ENCODE measurements around the gene RAD23B.

Gene RAD23B

GRCh38 chr9:107274096-107274495 is 9.0 kb upstream of the RAD23B start:
- Histone ChIP-seq H3K4me2 (ENCODE audit: low read length, poor library complexity, severe bottlenecking) (no peak overlapping the region), H2AK5ac (ENCODE audit: low read length, severe bottlenecking) (peak overlapping the region; percentile 81), H2BK15ac (ENCODE audit: low read depth, poor library complexity, severe bottlenecking) (peak overlapping the region; percentile 86), H2BK5ac (ENCODE audit: low read depth, low read length, poor library complexity, severe bottlenecking) (no peak overlapping the region), H3K36me3 (ENCODE audit: control insufficient read depth in 1 of 2, insufficient read depth in 2 of 2, low read depth in 1 of 2, low read length in 2 of 2) (no peaks in the 10 kb centered on the region), H2BK120ac (ENCODE audit: low read depth, low read length) (peak overlapping the region; percentile 73), H3K9me3 (ENCODE audit: control insufficient read depth, low read length) (no peaks in the 10 kb centered on the region), H4K91ac (ENCODE audit: low read length) (peak overlapping the region; percentile 15), H3K18ac (ENCODE audit: low read depth in 1 of 2, low read length in 2 of 2) (peak overlapping the region; percentile 61 to 83), H3K79me1 (replicated peaks; ENCODE audit: low read length, poor library complexity, severe bottlenecking) (no peaks in the 10 kb centered on the region), H3K27me3 (ENCODE audit: control insufficient read depth in 1 of 2, insufficient read depth in 1 of 2, low read length in 2 of 2) (no peaks in the 10 kb centered on the region), H2AFZ (ENCODE audit: low read depth, low read length) (no peak overlapping the region), H3K4me1 (ENCODE audit: control insufficient read depth, insufficient read depth, low read depth, low read length) (peaks cover 4% of the 10 kb centered on the region), H3K23ac (ENCODE audit: low read length in 2 of 2) (no peak overlapping the region), H4K8ac (ENCODE audit: low read length) (peak overlapping the region; percentile 24), H3K4ac (ENCODE audit: low read depth in 1 of 2, low read length in 2 of 2) (peak overlapping the region in 1 of 2 experiments; percentile 61), H3K14ac (ENCODE audit: low read length in 2 of 2) (no peak overlapping the region), H3K4me3 (ENCODE audit: insufficient read depth in 1 of 2, low read depth in 1 of 2, low read length in 2 of 2) (no peak overlapping the region), H3K27ac (ENCODE audit: low read length, poor library complexity, severe bottlenecking) (peak overlapping the region; percentile 87), H2BK12ac (ENCODE audit: low read length in 2 of 2) (peak overlapping the region; percentile 89 to 94), H3K9ac (ENCODE audit: low read length) (no peak overlapping the region)
- no peak for DNase-seq
- WGBS = 19% methylated on average over 1 of the region's 1 CpG

- Histone ChIP-seq H3K27me3 (ENCODE audit: control insufficient read depth in 1 of 2, insufficient read depth in 1 of 2, low read length in 2 of 2) (no peaks in the 10 kb centered on the region), H3K9me3 (ENCODE audit: control insufficient read depth, low read length) (no peaks in the 10 kb centered on the region), H4K91ac (ENCODE audit: low read length) (peak overlapping the region; percentile 81), H3K4me2 (ENCODE audit: low read length, poor library complexity, severe bottlenecking) (no peak overlapping the region), H3K36me3 (ENCODE audit: control insufficient read depth in 1 of 2, insufficient read depth in 2 of 2, low read depth in 1 of 2, low read length in 2 of 2) (no peaks in the 10 kb centered on the region), H2BK5ac (ENCODE audit: low read depth, low read length, poor library complexity, severe bottlenecking) (no peak overlapping the region), H3K27ac (ENCODE audit: low read length, poor library complexity, severe bottlenecking) (peak overlapping the region; percentile 95), H2AFZ (ENCODE audit: low read depth, low read length) (no peak overlapping the region), H3K18ac (ENCODE audit: low read depth in 1 of 2, low read length in 2 of 2) (peak overlapping the region; percentile 85 to 88), H2BK120ac (ENCODE audit: low read depth, low read length) (no peak overlapping the region), H2BK15ac (ENCODE audit: low read depth, poor library complexity, severe bottlenecking) (no peak overlapping the region), H3K4me1 (ENCODE audit: control insufficient read depth, insufficient read depth, low read depth, low read length) (peaks cover 4% of the 10 kb centered on the region), H3K79me1 (replicated peaks; ENCODE audit: low read length, poor library complexity, severe bottlenecking) (no peaks in the 10 kb centered on the region), H4K8ac (ENCODE audit: low read length) (peak overlapping the region; percentile 55), H3K4ac (ENCODE audit: low read depth in 1 of 2, low read length in 2 of 2) (peak overlapping the region in 1 of 2 experiments; percentile 67), H2AK5ac (ENCODE audit: low read length, severe bottlenecking) (peak overlapping the region; percentile 97), H3K4me3 (ENCODE audit: insufficient read depth in 1 of 2, low read depth in 1 of 2, low read length in 2 of 2) (peak overlapping the region in 1 of 2 experiments; percentile 22), H3K23ac (ENCODE audit: low read length in 2 of 2) (no peak overlapping the region), H3K9ac (ENCODE audit: low read length) (peak overlapping the region; percentile 48), H2BK12ac (ENCODE audit: low read length in 2 of 2) (peak overlapping the region in 1 of 2 experiments; percentile 83), H3K14ac (ENCODE audit: low read length in 2 of 2) (peak overlapping the region in 1 of 2 experiments; percentile 65)
- 3% methylated on average over 4 of the region's 4 CpGs for WGBS
- peak; percentile 97 for DNase-seq
These were observed 8.1 kb upstream of the RAD23B start for GRCh38 chr9:107274953-107275422.

GRCh38 chr9:107275530-107275929 is 7.5 kb upstream of the RAD23B start:
- no peak overlapping the region for H3K18ac ChIP-seq (ENCODE audit: low read depth in 1 of 2, low read length in 2 of 2)
- H3K36me3 ChIP-seq (ENCODE audit: control insufficient read depth in 1 of 2, insufficient read depth in 2 of 2, low read depth in 1 of 2, low read length in 2 of 2) = no peaks in the 10 kb centered on the region
- peak overlapping the region in 1 of 2 experiments; percentile 78 for H2BK12ac ChIP-seq (ENCODE audit: low read length in 2 of 2)
- H2BK5ac ChIP-seq (ENCODE audit: low read depth, low read length, poor library complexity, severe bottlenecking) = no peak overlapping the region
- H3K9me3 ChIP-seq (ENCODE audit: control insufficient read depth, low read length) = no peaks in the 10 kb centered on the region
- peak overlapping the region in 1 of 2 experiments; percentile 22 for H3K4me3 ChIP-seq (ENCODE audit: insufficient read depth in 1 of 2, low read depth in 1 of 2, low read length in 2 of 2)
- no peak overlapping the region for H2BK120ac ChIP-seq (ENCODE audit: low read depth, low read length)
- peak overlapping the region; percentile 48 for H3K9ac ChIP-seq (ENCODE audit: low read length)
- 96% methylated on average over 2 of the region's 2 CpGs for WGBS
- H3K27me3 ChIP-seq (ENCODE audit: control insufficient read depth in 1 of 2, insufficient read depth in 1 of 2, low read length in 2 of 2) = no peaks in the 10 kb centered on the region
- no peak for DNase-seq
- H2BK15ac ChIP-seq (ENCODE audit: low read depth, poor library complexity, severe bottlenecking) = no peak overlapping the region
- peak overlapping the region; percentile 95 for H3K27ac ChIP-seq (ENCODE audit: low read length, poor library complexity, severe bottlenecking)
- H3K79me1 ChIP-seq (replicated peaks; ENCODE audit: low read length, poor library complexity, severe bottlenecking) = no peaks in the 10 kb centered on the region
- H4K8ac ChIP-seq (ENCODE audit: low read length) = no peak overlapping the region
- no peak overlapping the region for H3K23ac ChIP-seq (ENCODE audit: low read length in 2 of 2)
- no peak overlapping the region for H3K4ac ChIP-seq (ENCODE audit: low read depth in 1 of 2, low read length in 2 of 2)
- H3K4me2 ChIP-seq (ENCODE audit: low read length, poor library complexity, severe bottlenecking) = no peak overlapping the region
- H2AFZ ChIP-seq (ENCODE audit: low read depth, low read length) = no peak overlapping the region
- H2AK5ac ChIP-seq (ENCODE audit: low read length, severe bottlenecking) = peak overlapping the region; percentile 97
- H4K91ac ChIP-seq (ENCODE audit: low read length) = no peak overlapping the region
- H3K4me1 ChIP-seq (ENCODE audit: control insufficient read depth, insufficient read depth, low read depth, low read length) = peaks cover 4% of the 10 kb centered on the region
- H3K14ac ChIP-seq (ENCODE audit: low read length in 2 of 2) = no peak overlapping the region

GRCh38 chr9:107276966-107277710 is 5.9 kb upstream of the RAD23B start:
- no peak overlapping the region for H2BK120ac ChIP-seq (ENCODE audit: low read depth, low read length)
- H4K8ac ChIP-seq (ENCODE audit: low read length) = no peak overlapping the region
- no peak overlapping the region for H3K4me2 ChIP-seq (ENCODE audit: low read length, poor library complexity, severe bottlenecking)
- no peak overlapping the region for H2BK15ac ChIP-seq (ENCODE audit: low read depth, poor library complexity, severe bottlenecking)
- no peaks in the 10 kb centered on the region for H3K36me3 ChIP-seq (ENCODE audit: control insufficient read depth in 1 of 2, insufficient read depth in 2 of 2, low read depth in 1 of 2, low read length in 2 of 2)
- H3K18ac ChIP-seq (ENCODE audit: low read depth in 1 of 2, low read length in 2 of 2) = no peak overlapping the region
- no peak overlapping the region for H3K4ac ChIP-seq (ENCODE audit: low read depth in 1 of 2, low read length in 2 of 2)
- DNase-seq = no peak
- H3K14ac ChIP-seq (ENCODE audit: low read length in 2 of 2) = no peak overlapping the region
- peak overlapping the region; percentile 41 for H3K9ac ChIP-seq (ENCODE audit: low read length)
- no peak overlapping the region for H2BK5ac ChIP-seq (ENCODE audit: low read depth, low read length, poor library complexity, severe bottlenecking)
- no peak overlapping the region for H3K27ac ChIP-seq (ENCODE audit: low read length, poor library complexity, severe bottlenecking)
- H3K23ac ChIP-seq (ENCODE audit: low read length in 2 of 2) = no peak overlapping the region
- H3K79me1 ChIP-seq (replicated peaks; ENCODE audit: low read length, poor library complexity, severe bottlenecking) = no peaks in the 10 kb centered on the region
- no peak overlapping the region for H2BK12ac ChIP-seq (ENCODE audit: low read length in 2 of 2)
- no peak overlapping the region for H3K4me3 ChIP-seq (ENCODE audit: insufficient read depth in 1 of 2, low read depth in 1 of 2, low read length in 2 of 2)
- no peak overlapping the region for H2AK5ac ChIP-seq (ENCODE audit: low read length, severe bottlenecking)
- H4K91ac ChIP-seq (ENCODE audit: low read length) = no peak overlapping the region
- WGBS = 36% methylated on average over 1 of the region's 5 CpGs
- H3K4me1 ChIP-seq (ENCODE audit: control insufficient read depth, insufficient read depth, low read depth, low read length) = peaks cover 4% of the 10 kb centered on the region
- H2AFZ ChIP-seq (ENCODE audit: low read depth, low read length) = no peak overlapping the region
- no peaks in the 10 kb centered on the region for H3K27me3 ChIP-seq (ENCODE audit: control insufficient read depth in 1 of 2, insufficient read depth in 1 of 2, low read length in 2 of 2)
- H3K9me3 ChIP-seq (ENCODE audit: control insufficient read depth, low read length) = no peaks in the 10 kb centered on the region
